Measurements from ENCODE around the gene IL2RA.
"Not testable (repeated sequence)": the region's sequence is repeated elsewhere in the genome, so short reads cannot be mapped to it uniquely, and the experiment has no call there.

Gene IL2RA

DNA sequence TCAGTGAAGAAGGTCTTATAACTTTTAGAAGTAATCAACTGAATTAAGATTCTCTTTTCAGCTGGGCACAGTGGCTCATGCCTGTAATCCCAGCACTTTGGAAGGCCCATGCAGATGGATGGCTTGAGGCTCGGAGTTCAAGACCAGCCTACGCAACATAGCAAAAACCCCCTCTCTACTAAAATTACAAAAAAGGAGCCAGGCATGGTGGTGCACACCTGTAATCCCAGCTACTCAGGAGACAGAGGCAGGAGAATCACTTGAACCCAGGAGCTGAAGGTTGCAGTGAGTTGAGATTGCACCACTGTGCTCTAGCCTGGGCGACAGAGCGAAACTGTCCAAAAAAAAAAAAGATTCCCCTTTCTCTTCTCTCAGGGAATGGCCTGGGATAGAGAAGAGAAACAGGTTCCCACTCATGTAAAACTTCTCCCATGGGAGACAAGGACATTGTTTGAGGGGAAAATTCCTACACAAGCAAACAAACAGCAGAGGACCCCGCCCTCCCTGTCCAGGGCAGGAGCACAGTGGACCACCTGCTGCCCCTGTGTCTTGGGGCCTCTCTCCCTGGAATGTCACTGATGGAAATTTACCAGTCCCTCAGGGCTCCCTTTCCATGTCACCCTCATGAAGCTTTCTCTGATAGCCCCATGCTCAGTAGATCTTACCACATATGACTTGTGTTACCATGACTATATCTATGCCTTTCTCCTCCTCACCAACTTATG is 5.6 kb downstream of the IL2RA start:
- no peak for DNase-seq

- no peak for DNase-seq
Measured at GRCh38 chr10:6055929-6056328, 6.2 kb downstream of the IL2RA start.

- no peak for DNase-seq
Measured at GRCh38 chr10:6054884-6055283, 7.3 kb downstream of the IL2RA start.

DNA sequence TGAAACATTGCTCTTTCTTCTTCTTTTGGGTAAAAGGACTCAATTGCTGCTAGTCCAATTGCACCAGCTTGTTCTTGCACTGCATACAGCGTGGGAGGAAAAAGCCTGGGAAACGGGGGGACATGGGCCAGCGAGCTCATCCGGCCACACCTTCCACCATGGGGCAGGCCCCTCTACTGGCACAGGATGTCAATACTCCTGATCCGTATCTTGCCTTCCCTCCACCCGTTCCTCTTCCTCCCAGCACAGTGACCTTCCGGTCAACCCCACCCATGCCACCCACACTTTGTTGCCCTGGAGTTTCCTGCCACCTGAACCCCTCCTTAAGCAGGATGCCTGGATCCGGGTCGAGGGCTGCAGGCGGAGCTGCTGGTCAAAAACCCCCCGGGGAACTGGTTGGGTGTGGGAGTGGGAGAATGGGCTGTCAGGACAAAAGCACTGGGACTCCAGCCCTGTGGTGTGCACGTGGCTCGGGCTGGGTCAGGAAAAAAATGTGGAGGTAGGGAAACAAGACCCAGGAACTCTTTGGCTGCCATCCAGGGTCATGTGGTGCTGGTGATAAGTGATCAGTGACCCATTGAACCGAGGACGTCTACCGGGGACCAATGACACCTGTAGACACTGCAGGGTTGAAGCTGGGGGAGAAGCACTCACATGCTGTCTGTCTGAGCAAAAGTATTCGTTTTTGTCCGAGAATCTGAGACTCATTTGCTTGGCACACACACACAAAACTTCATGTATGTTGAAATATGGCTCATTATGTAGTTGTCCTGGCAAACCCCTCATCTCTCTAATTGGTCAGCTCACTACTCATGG is 8.1 kb downstream of the IL2RA start:
- DNase-seq, result peak; percentile 37

DNA sequence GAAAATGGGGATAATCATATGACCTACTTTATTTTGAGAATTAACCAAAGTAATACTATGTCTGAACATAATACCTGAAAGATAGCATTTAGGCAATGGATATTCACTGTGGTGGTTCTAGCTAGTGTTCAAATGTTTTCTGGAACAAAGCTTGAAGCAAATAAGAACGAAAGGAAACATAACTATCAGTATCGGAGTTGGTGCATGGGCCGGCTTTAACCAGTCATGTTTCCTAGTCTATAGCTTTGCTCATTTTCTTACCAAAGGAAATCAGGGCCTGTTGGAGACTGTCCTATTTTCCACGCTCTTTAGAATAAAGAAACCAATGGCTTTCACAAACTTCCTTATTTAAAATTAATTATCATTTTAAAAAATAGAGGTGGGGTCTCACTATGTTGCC is 8.9 kb downstream of the IL2RA start:
- DNase-seq, result peak; percentile 3

DNA sequence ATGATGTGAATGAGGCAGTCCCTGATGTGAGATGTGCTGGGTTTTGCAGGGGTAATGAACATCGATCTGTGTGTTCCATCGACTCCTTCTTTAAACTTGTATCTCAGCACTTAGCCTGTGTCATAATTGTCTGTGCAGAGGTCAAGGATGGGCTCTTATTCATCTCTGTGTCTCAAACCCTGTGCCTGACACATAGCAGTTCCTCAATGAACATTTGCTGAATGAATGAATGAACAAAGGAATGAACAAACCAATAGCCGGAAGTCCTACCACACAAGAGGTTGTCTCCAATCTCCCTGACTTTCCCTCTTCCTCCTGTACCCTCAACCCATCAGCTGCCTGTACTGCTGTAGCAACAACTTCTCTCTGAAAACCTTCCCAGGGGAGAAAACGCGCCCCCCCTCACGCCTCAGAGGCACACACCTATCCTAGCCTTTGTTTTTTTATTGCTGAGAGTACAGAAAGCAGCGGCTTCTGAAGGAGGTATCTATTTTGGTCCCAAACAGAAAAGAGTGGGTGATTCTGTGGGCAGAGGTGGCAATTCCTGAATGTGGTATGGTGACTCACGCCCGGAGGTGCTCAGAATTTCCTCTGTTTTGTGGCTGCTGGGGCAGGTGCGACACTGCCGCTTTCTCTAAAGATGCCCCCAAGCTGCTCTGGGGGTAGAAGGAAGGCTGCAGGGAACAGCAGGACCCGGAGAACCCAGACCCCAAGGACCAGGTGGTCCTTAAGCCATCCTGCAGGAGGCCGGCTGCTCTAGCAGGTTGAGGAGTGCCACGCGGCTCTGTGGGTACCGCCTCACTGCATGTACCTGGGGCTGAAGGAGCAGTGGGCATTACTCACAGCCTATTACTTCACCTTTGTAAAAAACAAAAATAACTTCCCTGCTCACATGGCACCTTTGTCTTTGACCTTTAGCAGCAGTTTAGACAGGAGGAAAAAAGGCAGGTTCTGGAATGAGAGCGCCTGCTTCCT is 9.6 kb downstream of the IL2RA start:
- DNase-seq, result peak; percentile 87

- DNase-seq, result peak; percentile 94
Measured at GRCh38 chr10:6050801-6051445, 11.2 kb downstream of the IL2RA start.

GRCh38 chr10:6049031-6049400 is 13.2 kb downstream of the IL2RA start:
- no peak for DNase-seq

- DNase-seq, result no peak
Measured at GRCh38 chr10:6048281-6049030, 13.7 kb downstream of the IL2RA start.

GRCh38 chr10:6047847-6048246 is 14.3 kb downstream of the IL2RA start:
- no peak for DNase-seq

GRCh38 chr10:6046773-6047611 is 15.2 kb downstream of the IL2RA start:
- no peak for DNase-seq

DNA sequence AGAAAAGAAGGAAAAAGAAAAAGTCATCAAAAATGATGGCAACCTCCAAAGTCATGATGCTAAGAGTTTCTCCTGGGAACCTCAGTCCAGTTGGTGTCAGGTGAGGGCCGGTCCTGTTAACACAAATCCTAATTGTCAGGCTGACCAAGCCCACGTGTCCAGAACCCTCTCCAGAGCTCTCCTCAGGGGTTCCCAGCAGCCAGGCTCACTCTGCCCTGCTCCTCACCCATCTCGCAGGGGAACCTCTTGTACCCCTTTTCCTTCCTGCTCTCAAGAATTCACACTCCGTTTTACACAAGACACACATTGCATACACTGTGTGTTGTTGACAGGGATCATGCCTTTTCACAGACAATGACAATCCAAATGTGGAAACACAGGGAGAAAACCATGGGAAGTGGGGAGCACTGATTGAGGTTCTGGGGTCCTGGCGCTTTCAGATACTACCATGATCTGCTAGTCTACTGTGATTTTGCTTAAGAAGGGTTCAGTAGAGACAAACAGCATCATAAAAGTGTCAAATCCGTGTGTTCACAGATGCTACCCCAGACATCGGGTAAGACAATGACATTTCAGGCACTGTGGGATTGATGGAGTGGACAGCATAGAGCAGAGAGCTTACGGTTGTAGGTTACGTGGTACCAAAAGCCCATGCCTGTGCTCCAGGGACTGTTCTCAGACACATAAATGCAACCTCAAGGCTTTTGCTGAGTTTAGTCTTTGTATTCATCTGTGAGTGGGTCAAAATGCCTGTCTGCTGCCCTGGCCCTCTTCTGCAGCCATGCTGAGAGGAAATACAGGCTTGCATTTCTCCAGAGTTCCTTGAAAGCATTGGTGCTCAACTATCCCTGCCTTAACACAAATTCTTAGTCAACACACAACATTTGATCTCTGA is 16.0 kb downstream of the IL2RA start:
- no peak for DNase-seq

- no peak for DNase-seq
Measured at GRCh38 chr10:6045314-6045848, 16.8 kb downstream of the IL2RA start.

GRCh38 chr10:6044751-6045313 is 17.3 kb downstream of the IL2RA start:
- DNase-seq, result no peak

DNA sequence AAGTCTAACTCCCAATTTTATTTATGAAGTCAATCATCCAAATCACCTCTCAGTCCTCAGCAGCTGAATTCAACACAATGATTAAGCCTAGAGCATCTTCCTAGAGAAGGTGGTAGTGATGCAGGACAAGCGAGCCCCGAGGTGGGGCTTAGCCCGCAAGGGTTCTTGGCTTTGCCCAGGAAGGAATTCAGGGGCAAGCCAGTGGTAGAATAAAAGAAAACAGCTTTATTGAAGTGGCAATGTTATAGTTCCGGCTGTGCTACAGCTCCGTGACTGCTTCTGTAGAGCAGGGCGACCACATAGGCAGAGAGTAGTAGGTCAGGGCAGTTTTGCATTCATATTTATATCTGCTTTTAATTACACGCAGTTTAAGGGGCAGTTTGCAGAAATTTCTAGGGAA is 18.1 kb downstream of the IL2RA start:
- DNase-seq, result no peak

DNA sequence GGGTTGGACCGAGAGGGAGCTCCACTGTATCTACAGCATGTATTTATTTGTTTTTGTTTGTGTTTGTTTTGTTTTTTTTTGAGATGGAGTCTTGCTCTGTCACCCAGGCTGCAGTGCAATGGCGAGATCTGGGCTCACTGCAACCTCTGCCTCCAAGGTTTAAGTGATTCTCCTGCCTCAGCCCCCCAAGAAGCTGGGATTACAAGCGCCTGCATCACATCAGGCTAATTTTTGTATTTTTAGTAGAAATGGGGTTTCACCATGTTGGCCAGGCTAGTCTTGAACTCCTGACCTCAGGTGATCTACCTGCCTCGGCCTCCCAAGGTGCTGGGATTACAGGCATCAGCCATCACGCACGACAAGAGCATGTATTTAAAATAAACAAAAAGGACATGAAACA is 18.8 kb downstream of the IL2RA start:
- DNase-seq, result not testable (repeated sequence)

DNA sequence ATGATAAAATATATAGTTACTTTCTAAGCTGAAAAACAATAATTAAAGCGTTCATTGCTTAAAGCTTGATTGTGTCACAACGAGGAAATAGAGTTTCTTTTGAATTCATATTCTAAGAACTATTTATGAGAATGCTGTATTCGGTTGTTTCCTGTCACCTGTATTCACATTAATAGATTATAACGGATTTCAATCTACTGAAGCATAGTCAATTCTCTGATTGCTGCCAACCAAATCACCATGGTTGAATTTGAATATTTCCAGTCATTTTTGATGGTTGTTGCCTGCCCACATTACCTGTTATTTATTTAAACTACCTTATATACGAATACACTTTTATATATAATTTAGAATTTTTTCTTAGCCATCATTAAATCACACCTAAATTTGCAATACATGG is 22.0 kb downstream of the IL2RA start:
- DNase-seq, result no peak

- peak; percentile 1 for DNase-seq
Measured at GRCh38 chr10:6039711-6040110, 22.5 kb downstream of the IL2RA start.

DNA sequence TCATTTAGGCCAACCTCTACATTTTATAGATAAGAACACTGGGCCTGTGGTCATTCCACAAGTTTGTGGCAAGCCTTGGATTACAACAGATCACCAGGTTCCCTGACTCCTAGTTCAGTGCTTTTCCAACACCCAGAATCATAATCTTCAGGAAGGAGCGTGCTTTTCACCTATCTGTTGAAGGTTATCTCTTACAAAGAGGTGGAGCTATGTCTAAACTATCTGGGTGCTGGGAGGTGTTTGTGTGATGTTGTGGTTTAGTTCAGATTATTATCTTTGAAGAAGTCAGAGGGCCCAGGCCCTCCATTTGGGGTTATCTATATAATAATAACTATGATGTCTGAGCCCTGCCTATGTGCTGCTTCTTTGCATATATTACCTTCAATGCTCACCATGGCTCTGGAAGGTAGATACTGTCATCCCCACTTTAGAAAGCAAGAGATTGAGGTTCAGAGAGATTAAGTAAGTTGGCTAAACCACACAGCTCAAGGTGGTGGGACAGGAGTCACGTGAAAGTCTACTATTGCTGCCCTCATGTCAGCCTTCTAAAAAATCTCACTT is 24.0 kb downstream of the IL2RA start:
- peak; percentile 18 for DNase-seq

Measured in activated naive CD4-positive, alpha-beta T cell treated with Interleukin-2 at 50 U/mL for 16 hours (primary cell).